DMS79 (cell line): Measurements from ENCODE around the gene TMEM170A.

Experiments
- DNase-seq: peaks from one replicate; lab custom pipeline; 2025; lab: John Stamatoyannopoulos, UW

Gene TMEM170A

DNA sequence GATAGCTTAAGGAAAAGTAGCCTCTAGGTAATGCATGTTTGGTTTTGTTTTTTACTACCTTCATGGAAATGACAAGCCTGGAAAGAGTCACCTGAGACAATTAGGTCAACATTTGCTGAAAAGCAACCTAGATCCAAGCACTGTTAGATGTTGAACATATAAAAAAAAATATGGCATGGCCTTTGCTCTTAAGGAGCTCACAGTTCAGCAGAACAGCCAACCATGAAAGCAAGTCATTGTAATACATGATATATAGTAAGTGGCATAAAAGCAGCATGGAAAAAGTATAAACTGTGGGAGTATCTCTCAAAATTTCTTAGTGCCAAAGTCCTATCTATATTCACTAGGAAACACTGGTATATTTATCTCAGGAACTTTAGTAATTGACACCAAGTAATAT, 62.8 kb downstream of the TMEM170A start:
- DNase-seq = no peak

DNA sequence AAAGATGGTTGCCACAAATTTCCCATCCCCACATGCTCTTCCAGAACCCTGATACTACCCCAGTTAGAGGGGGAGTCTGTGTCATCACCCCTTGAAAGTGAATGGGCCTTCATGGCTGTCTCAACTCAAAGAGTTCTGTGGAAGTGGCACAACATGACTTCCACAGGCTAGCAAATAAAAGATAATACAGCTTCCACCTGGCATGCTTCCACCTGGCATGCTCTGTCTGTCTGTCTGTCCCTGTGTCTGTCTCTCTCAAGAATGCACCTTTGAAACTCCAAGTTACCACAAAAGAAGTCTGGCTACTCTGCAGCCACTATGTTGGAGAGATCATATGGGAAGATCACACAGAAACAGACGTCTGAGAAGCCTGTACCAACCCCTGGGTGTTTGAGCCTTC, 66.2 kb downstream of the TMEM170A start:
- no peak for DNase-seq

DNA sequence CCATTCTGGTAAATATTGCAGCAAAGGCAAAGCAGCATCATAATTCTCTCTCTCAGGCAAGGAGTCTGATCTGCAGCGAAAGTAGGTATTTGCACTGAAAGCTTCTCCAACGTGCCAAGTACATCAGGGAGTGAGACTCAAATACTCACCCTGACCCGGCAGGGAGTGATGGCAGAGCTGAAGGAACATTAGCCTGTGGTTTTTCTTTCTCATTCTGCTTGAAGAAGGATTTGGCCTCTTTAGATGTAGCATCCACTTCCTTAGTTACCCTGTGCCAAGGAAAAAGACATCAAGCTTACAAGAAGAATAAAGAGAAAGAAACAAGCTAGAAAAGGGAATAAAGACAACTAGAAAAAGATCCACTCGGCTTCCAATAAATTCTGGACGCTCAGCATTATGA, 69.5 kb downstream of the TMEM170A start:
- DNase-seq = no peak
